ENCODE results near the gene STRA8.
"Not testable (repeated sequence)": the region's sequence is repeated elsewhere in the genome, so short reads cannot be mapped to it uniquely, and the experiment has no call there.

The STRA8 gene

DNA sequence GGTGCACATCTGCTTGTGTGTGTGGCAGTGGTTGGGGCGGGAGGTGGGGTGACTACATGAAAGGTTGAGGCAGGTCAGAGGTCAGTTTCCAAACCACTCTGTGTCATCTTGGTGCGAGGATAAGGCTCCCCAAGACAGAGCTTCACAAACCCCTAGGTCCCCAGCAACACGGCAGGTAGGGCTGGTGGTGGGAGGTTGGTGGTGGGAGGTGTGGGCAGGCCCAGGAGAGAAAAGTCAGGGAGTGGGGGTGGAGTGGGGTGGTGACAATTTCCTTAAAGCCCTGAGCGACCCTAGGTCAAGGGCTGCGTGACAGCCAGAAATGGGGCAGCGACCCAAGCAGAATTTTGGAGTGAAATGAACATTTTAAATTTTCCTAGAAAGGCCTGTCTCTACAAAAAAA is 1.6 kb upstream of the STRA8 start:
- ATAC-seq (ENCODE audit: low read depth) (no peak), DNase-seq (ENCODE audit: low spot score) (no peak)
- H3K27me3 ChIP-seq (ENCODE audit: insufficient read depth, poor library complexity, severe bottlenecking): no peaks in the 10 kb centered on the region
- H3K27ac ChIP-seq (ENCODE audit: poor library complexity, severe bottlenecking): no peak overlapping the region
- no peaks in the 10 kb centered on the region for H3K36me3 ChIP-seq (ENCODE audit: low read depth)
- H3K9me3 ChIP-seq (ENCODE audit: severe bottlenecking): no peaks in the 10 kb centered on the region
- H3K4me3 ChIP-seq (ENCODE audit: severe bottlenecking): no peak overlapping the region
- H3K4me1 ChIP-seq (ENCODE audit: insufficient read depth, poor library complexity, severe bottlenecking): no peaks in the 10 kb centered on the region
- TF ChIP-seq, protein P1, sequence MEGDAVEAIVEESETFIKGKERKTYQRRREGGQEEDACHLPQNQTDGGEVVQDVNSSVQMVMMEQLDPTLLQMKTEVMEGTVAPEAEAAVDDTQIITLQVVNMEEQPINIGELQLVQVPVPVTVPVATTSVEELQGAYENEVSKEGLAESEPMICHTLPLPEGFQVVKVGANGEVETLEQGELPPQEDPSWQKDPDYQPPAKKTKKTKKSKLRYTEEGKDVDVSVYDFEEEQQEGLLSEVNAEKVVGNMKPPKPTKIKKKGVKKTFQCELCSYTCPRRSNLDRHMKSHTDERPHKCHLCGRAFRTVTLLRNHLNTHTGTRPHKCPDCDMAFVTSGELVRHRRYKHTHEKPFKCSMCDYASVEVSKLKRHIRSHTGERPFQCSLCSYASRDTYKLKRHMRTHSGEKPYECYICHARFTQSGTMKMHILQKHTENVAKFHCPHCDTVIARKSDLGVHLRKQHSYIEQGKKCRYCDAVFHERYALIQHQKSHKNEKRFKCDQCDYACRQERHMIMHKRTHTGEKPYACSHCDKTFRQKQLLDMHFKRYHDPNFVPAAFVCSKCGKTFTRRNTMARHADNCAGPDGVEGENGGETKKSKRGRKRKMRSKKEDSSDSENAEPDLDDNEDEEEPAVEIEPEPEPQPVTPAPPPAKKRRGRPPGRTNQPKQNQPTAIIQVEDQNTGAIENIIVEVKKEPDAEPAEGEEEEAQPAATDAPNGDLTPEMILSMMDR (IDR thresholded peaks at IDR 0.05; ENCODE audit: poor library complexity, severe bottlenecking): no peak

DNA sequence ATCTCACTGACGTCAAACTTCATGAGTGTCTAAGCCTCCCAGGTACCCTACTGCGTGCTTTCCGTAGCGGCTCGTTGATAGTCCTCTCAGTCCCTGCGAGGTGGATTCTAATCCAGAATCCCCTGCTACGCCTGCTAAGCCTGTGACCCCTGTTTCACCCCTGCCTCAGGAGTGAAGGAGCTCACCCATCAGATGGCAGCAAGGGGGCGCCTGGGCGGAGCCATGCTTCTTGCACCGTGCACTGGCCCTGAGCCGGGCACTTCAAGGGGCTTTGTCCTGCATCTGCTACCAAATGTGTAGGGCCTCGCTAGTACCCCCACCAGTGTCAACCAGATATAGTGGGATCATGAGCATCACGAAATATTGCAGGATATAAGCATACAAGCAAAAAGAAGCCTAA is 918 bp upstream of the STRA8 start:
- H3K36me3 ChIP-seq (ENCODE audit: low read depth): no peaks in the 10 kb centered on the region
- ATAC-seq (ENCODE audit: low read depth): no peak
- no peak overlapping the region for H3K27ac ChIP-seq (ENCODE audit: poor library complexity, severe bottlenecking)
- H3K27me3 ChIP-seq (ENCODE audit: insufficient read depth, poor library complexity, severe bottlenecking): no peaks in the 10 kb centered on the region
- no peak for DNase-seq (ENCODE audit: low spot score)
- H3K4me3 ChIP-seq (ENCODE audit: severe bottlenecking): no peak overlapping the region
- no peaks in the 10 kb centered on the region for H3K9me3 ChIP-seq (ENCODE audit: severe bottlenecking)
- H3K4me1 ChIP-seq (ENCODE audit: insufficient read depth, poor library complexity, severe bottlenecking): no peaks in the 10 kb centered on the region
- TF ChIP-seq, protein P1 (IDR thresholded peaks at IDR 0.05; ENCODE audit: poor library complexity, severe bottlenecking): peak; percentile 35

DNA sequence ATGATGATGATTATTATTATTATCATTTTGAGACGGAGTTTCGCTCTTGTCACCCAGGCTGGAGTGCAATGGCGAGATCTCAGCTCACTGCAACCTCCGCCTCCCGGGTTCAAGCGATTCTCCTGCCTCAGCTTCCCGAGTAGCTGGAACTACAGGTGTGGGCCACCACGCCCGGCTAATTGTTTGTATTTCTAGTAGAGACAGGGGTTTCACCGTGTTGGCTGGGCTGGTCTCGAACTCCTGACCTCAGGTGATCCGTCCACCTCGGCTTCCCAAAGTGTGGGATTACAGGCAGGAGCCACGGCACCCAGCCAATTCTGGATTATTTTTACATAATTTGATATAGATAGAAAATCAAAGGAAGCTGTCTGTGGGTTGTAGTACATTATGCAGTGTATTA is 457 bp downstream of the STRA8 start:
- H3K27me3 ChIP-seq (ENCODE audit: insufficient read depth, poor library complexity, severe bottlenecking); H3K36me3 ChIP-seq (ENCODE audit: low read depth); DNase-seq (ENCODE audit: low spot score); H3K4me3 ChIP-seq (ENCODE audit: severe bottlenecking); ATAC-seq (ENCODE audit: low read depth); H3K4me1 ChIP-seq (ENCODE audit: insufficient read depth, poor library complexity, severe bottlenecking); H3K27ac ChIP-seq (ENCODE audit: poor library complexity, severe bottlenecking); H3K9me3 ChIP-seq (ENCODE audit: severe bottlenecking): not testable (repeated sequence)

DNA sequence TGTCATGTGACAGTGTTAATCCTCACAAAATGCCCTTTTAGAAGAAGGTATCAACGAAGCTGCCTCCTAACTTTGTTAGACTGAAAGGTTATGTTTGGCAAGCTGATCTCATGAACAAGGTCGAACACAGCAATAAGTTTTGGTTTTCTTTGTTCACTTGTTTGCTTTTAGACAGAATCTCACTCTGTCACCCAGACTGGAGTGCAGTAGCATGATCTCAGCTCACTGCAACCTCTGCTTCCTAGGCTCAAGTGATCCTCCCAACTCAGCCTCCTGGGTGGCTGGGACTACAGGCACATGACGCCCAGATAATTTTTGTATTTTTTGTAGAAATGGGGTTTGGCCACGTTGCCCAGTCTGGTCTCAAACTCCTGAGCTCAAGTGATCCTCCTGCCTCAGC is 1.1 kb downstream of the STRA8 start:
- TF ChIP-seq, protein P1 (IDR thresholded peaks at IDR 0.05; ENCODE audit: poor library complexity, severe bottlenecking): no peak
- no peak for ATAC-seq (ENCODE audit: low read depth)
- H3K27me3 ChIP-seq (ENCODE audit: insufficient read depth, poor library complexity, severe bottlenecking): no peaks in the 10 kb centered on the region
- no peak overlapping the region for H3K4me3 ChIP-seq (ENCODE audit: severe bottlenecking)
- DNase-seq (ENCODE audit: low spot score): no peak
- H3K9me3 ChIP-seq (ENCODE audit: severe bottlenecking): no peaks in the 10 kb centered on the region
- no peak overlapping the region for H3K27ac ChIP-seq (ENCODE audit: poor library complexity, severe bottlenecking)
- H3K4me1 ChIP-seq (ENCODE audit: insufficient read depth, poor library complexity, severe bottlenecking): no peaks in the 10 kb centered on the region
- H3K36me3 ChIP-seq (ENCODE audit: low read depth): no peaks in the 10 kb centered on the region

DNA sequence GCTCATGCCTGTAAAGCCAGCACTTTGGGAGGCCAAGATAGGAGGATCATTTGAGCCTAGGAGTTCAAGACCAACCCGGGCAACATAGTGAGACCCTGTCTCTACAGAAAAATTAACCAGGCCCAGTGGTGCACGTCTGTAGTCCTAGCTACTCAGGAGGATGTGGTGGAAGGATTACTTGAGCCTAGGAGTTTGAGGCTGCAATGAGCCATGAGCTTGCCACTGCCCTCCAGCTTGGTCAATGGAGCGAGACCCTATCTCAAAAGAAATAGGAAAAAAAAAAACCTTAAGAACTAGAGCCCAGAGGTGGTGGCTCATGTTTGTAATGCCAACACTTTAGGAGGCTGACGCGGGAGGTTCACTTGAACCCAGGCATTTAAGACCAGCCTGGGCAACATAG is 2.2 kb downstream of the STRA8 start:
- TF ChIP-seq, protein P1 (IDR thresholded peaks at IDR 0.05; ENCODE audit: poor library complexity, severe bottlenecking): no peak
- no peak for ATAC-seq (ENCODE audit: low read depth)
- Histone ChIP-seq H3K4me1 (ENCODE audit: insufficient read depth, poor library complexity, severe bottlenecking) (no peaks in the 10 kb centered on the region), H3K4me3 (ENCODE audit: severe bottlenecking) (no peak overlapping the region), H3K9me3 (ENCODE audit: severe bottlenecking) (no peaks in the 10 kb centered on the region), H3K27ac (ENCODE audit: poor library complexity, severe bottlenecking) (no peak overlapping the region), H3K27me3 (ENCODE audit: insufficient read depth, poor library complexity, severe bottlenecking) (no peaks in the 10 kb centered on the region), H3K36me3 (ENCODE audit: low read depth) (no peaks in the 10 kb centered on the region)
- no peak for DNase-seq (ENCODE audit: low spot score)

Data from RWPE2 (cell line).